ENCODE data around the gene TCTA.

TCTA gene

GRCh38 chr3:49461443-49462171 is 49.4 kb downstream of the TCTA start:
- DNase-seq: no peak

- no peak for DNase-seq
Measured at GRCh38 chr3:49462222-49462621, 50.0 kb downstream of the TCTA start.

DNA sequence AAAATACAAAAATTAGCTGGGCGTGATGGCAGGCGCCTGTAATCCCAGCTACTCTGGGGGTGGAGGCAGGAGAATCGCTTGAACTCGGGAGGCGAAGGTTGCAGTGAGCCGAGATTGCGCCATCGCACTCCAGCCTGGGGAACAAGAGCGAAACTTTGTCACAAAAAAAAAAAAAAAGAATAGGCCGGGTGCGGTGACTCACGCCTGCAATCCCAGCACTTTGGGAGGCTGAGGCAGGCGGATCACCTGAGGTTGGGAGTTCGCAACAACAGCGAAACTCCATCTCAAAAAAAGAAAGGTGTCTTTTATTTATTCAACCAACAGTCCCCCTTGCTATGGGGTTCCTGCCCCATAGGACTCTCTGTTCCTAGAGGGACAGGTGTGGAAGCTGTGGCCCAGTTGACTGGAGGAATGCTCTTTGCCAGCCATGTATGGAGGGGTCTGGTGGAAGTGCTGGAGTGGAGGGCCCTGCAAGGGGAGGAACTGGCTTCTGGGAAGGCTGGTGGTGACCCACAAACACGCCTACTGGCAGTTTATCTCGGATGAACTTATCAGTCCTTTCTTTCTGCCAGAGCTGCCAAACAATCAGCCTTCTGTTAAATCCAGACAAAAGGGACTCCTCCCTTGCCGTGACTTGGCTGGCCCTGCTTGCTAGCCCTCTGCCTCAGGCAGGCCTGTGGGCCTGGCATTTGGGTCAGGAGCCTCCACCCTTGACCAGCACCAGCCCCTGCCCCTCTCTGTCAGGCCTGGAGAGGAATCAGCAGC is 53.2 kb downstream of the TCTA start:
- DNase-seq: no peak

All from right forelimb (tissue), 1 donor.